Thyroid gland (tissue), 4 donors: ENCODE results near the gene BBS9.

Source experiments
- CTCF ChIP-seq, 6 experiments: fragments of 200-600 bp in 3 of 6; fragments of 450-650 bp in 3 of 6; sonication (generic) in 3 of 6; IDR thresholded peaks; one replicate each; pipeline ENCODE4 v1.5.1; 2016 to 2019; ENCODE audit warnings: antibody characterized with exemption in 6 of 6, mild to moderate bottlenecking in 2 of 6, inconsistent platforms in 1 of 6, moderate library complexity in 1 of 6
- POLR2A ChIP-seq, 2 donors: fragments of 450-650 bp; IDR thresholded peaks; one replicate each; pipeline ENCODE4 v1.6.1; 2017; ENCODE audit warnings: antibody characterized with exemption in 2 of 2, mild to moderate bottlenecking in 2 of 2, moderate library complexity in 1 of 2

- TF ChIP-seq CTCF (IDR thresholded peaks at IDR 0.05) (no peak), POLR2A (IDR thresholded peaks at IDR 0.05) (no peak)
These were observed 17.8 kb upstream of the BBS9 start for GRCh38 chr7:33111614-33112013.
